ENCODE data around the gene SYT3. TPM values are rescaled to one million over a fixed set of nuclear protein-coding genes. Genes with fewer than 3 reads are reported as not detected.

SYT3 gene
- total and polyA plus RNA-seq, 2 of the 13 experiments (the other 11 are each of a cell fraction or from before 2014, with no cell fraction given): not detected

DNA sequence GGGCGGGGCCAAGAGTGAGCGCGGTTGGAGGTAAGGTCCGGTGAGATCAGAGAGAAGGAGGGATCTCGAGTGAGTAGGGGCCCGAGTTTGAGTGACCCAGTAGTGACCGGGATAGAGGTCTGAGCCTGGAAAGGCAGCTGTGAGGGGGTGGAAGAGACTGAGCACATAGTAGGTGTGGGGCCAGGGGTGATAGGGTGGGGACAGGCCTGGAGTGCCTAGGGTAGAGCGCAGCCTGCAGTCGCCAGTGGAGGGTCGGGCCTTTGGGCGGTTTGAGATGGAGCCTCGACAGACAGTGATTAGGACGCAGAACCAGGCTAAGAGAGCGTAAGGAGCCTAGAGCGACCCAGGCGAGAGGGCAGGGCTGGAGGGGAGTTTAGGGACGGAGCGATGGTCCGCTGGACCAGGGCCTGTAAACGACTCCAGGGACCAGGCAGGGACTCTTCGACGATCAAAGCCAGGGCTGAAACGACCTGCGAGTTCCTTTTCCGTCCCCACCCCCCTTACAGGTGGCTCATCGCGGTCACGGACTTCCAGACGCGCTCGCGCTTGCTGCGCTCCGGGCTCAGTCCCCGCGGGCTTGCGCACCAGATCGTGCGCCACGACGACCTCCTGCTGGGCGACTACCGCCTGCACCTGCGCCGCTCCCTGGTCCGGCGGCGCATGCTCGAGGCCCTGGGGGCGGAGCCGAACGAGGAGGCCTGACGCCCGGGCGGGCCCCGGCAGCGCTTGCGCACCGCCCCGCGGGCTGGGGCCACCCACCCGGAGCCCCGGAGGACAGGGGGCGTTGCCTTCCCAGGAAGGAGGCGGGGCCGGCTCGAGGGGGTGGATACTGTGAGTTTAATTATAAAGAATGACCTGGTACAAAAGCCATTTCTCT is 19.0 kb upstream of the SYT3 start:
- TF ChIP-seq CEBPZ (IDR thresholded peaks at IDR 0.05; ENCODE audit: low read length) (no peak), ZNF335 (CRISPR knock-in tag; IDR thresholded peaks at IDR 0.05) (no peak), AHDC1 (CRISPR knock-in tag; IDR thresholded peaks at IDR 0.05; ENCODE audit: borderline replicate concordance) (no peak)
- Histone ChIP-seq H3K4me2 (ENCODE audit: low read depth, low read length) (no peak overlapping the region), H3K27me3 (ENCODE audit: control insufficient read depth in 1 of 2, insufficient read depth in 2 of 2, low read length in 2 of 2) (0 out of 5 replicates have a peak, but pooled peaks cover 0 to 5% of the 10 kb centered on the region in 2 experiments), H3K36me3 (replicated peaks in 1 of 2; ENCODE audit: control insufficient read depth in 1 of 2, insufficient read depth in 2 of 2, low read length in 2 of 2) (no peaks in the 10 kb centered on the region), H3K27ac (ENCODE audit: extremely low read length, insufficient read depth, low read length) (no peak overlapping the region), H3K4me3 (replicated peaks in 1 of 3; ENCODE audit: insufficient read depth in 1 of 3, low read depth in 2 of 3, low read length in 3 of 3) (no peak overlapping the region), H3K9me3 (ENCODE audit: low read length) (peaks cover 3% of the 10 kb centered on the region; the same call in 1 of the 2 replicates), H3K79me2 (ENCODE audit: insufficient read depth, low read length) (no peaks in the 10 kb centered on the region), H4K20me1 (ENCODE audit: insufficient read depth, low read length) (no peaks in the 10 kb centered on the region), H3K9ac (ENCODE audit: insufficient read depth, low read depth, low read length) (no peak overlapping the region), H2AFZ (ENCODE audit: low read length) (no peak overlapping the region), H3K4me1 (ENCODE audit: insufficient read depth, low read length) (no peaks in the 10 kb centered on the region)
- in situ Hi-C loops (cut with HindIII; ENCODE audit: extremely low pct_ligation_motif_present, low pct_unique_long_range_greater_than_20kb) (no loop called here), intact Hi-C loops (cut with micrococcal nuclease; ENCODE audit: unreplicated experiment) (no loop called here)
- ATAC-seq (no peak), DNase-seq (ENCODE audit: low spot score) (no peak), FAIRE-seq (no peak)
- BruUV-seq (replicated peaks): no TSS peak
- ChIA-PET POLR2A (no interaction called here), CTCF (ENCODE audit: low intra/inter-chr PET ratio, low total read pairs) (no interaction called here)
- 64% methylated on average over 67 of the region's 67 CpGs for WGBS (ENCODE audit: low lambda C conversion rate)

Measured in HepG2 (cell line).